ENCODE data around the gene EFCAB11.

DNA sequence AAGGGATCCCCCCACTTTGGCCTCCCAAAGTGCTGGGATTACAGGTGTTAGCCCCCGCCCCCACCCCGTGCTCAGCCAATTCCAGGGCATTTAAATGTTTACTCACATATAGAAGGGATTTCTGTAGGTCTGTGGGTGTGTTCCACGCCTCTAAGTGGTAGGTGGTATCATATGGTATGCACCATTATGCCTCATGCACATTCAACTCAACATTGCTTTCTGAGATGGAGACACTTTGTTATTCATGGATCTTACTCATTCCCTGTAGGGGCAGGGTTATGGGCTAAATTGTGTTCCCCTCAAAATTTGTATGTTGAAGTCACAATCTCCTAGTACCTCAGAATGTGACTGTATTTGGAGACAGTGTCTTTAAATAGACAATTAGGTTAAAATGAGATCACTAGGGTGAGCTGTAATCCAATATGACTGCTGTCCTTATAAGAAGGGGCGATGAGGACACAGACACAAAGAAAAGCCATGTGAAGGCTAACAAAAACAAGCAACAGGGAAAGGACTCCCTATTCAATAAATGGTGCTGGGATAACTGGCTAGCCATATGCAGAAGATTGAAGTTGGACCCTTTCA lies 200.6 kb downstream of the EFCAB11 start:
- TF ChIP-seq, protein P1, sequence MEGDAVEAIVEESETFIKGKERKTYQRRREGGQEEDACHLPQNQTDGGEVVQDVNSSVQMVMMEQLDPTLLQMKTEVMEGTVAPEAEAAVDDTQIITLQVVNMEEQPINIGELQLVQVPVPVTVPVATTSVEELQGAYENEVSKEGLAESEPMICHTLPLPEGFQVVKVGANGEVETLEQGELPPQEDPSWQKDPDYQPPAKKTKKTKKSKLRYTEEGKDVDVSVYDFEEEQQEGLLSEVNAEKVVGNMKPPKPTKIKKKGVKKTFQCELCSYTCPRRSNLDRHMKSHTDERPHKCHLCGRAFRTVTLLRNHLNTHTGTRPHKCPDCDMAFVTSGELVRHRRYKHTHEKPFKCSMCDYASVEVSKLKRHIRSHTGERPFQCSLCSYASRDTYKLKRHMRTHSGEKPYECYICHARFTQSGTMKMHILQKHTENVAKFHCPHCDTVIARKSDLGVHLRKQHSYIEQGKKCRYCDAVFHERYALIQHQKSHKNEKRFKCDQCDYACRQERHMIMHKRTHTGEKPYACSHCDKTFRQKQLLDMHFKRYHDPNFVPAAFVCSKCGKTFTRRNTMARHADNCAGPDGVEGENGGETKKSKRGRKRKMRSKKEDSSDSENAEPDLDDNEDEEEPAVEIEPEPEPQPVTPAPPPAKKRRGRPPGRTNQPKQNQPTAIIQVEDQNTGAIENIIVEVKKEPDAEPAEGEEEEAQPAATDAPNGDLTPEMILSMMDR (IDR thresholded peaks at IDR 0.05): no peak
- TF ChIP-seq POLR2AphosphoS5 (IDR thresholded peaks at IDR 0.05): no peak
